ENCODE measurements around the gene DDIAS.
A peak's percentile ranks its signal among the peaks of the same experiment; 100 is the strongest.
"Not testable (repeated sequence)": the region's sequence is repeated elsewhere in the genome, so short reads cannot be mapped to it uniquely, and the experiment has no call there.

The DDIAS gene

DNA sequence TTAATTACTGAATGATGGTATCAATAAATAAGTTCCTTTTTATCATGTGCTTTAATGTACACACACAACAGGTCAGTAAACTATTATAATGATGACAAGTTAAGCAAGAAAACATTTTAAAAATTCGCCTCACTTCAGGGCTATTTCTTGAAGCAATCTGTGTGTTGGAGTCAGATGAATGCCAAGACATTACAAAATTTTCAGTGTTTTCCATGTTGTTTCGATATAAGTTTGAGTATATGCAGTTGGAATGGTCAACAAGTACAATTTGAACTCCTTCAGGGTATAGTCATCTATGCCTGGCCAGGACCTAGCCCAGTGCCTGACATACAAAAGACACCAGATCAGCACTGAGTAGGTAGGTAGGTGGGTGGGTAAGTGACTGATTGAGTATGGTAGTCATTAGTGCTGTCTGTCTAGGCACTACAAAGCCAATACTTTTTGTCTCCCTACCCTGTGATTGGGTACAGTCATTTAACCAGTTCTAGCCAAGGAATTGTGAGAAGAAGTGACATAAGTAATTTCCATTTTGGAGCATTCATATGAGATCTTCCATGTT, 8.8 kb upstream of the DDIAS start:
- DNase-seq = no peak

DNA sequence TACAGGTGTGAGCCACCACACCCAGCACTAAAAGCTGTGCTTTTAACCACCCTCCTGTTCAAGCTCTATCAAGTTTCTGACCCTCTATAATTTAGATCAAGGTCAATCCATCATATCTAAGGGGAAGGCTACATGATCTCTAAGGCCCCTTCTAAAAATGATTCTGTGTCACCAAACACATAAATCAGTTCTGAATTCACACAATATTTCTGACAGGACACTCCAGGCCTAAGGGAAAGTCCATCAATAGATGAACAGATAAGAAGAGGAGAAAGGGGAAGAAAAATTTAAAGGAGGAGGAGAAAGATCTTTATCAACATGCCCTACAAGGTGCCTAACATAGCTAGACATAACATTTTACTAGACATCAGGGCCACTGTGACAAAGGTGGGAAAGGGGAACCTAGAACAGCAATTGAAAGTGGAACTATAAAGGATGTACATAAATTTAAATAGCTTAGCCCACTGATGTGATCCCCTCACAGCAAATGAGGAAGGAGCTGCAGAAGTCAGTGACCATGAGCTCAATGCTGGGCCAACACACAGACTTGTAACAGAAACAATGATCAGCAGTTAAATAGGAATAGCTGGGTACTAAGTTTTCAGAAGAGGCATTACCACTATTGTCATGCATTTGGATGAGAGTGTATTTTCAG, 6.0 kb upstream of the DDIAS start:
- DNase-seq = no peak

DNA sequence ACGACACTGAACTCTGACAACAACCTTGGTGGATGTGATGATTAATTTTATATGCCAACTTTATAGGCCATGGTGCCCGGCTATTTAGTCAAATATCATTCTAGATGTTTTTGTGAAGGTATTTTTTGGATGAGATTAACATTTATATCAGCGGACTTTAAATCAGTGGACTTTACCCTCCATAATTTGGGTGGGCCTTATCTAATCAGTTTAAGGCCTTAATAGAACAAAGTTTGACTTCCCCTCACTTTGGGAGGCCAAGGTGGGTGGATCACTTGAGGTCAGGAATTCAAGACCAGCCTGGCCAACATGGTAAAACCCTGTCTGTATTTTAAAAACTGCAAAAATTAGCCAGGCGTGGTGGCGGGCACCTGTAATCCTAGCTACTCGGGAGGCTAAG, 5.4 kb upstream of the DDIAS start:
- no peak for DNase-seq

GRCh38 chr11:82898241-82898640, 3.3 kb upstream of the DDIAS start:
- no peak for DNase-seq

DNA sequence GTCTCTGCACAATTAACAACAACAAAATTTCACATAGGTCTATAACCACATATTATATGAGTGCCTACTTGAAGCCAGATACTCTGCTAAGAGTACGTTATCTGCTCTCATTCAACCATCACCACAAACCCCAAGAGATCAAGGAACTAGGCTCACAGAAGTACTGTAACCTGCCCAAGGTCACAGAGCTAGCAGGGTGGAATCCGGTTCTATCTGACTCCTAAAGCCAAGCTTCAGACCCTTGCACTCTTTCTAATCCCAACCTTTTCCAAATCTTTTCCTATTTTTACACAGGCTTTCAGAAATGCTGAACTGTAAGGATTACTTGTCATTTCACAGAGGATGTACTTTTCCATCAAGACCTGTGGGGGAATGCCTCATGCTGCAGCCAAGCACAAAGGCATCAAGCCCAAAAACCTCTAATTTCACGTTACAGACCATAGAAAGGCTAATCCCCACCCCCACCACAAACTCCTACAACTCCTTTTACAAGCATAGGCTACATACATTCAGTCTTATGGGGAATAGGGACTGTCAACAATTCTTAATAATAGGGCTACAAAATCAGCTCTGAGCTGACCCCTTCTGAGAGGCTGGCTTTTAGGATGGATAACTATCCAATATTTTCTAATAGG, 2.2 kb upstream of the DDIAS start:
- DNase-seq = peak; percentile 26

DNA sequence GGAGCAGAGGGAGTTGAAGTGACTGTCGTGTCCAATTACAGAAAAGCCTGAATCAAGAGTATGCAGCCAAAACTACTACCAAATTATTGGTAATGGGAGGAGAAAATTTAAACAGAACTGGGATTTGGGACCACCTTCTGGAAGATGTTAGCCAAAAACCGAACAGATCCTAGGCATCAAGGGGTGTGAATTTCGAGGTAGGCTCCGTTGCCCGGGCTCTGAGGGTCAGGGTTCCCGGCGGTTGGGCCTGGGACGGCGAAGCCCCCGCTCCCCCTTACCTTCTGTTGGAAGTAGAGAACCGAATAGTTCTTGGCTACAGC, 1.6 kb upstream of the DDIAS start:
- no peak for DNase-seq

DNA sequence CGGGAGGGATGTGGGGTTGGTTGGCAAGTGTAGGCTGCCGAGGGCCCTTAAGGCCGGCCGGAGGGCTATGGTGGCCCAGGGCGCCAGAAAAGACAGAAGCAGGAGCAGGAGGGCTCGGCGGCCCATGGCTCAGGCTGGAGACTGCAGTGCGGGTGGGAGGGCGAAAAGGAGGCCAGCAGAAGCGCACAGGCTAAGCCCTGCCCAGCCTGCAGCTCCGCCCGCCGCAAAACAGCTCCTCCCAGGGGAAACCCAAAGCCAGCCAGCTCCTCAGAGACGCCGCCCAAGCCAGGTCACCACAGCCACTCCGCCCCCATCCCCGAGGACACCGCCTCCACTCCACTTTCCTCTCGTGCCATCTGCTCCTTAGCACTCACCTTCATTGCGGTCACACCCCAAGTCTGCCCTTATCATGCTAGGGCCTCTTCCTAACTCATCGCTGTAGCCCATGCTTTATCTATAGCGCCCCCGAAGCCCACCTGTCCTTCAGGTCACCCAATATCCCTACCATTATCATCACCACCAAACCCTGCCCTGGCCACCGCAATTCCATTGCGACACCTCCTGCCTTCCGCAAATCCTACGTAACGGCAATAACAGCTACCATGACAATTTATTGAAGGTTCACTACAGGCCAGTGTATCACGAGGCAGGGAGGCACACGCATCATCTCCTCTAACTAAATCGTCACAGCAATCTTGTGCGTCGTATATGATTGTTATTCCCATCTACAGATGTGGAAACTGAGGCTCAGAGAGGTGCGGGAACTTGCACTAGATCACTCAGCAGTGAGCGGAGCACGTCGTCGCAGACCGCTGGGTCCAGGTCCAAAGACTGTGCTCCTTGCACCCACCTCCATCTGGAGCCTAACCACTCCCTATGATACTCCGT, 1.0 kb upstream of the DDIAS start, which contains the start of gene PRCP:
Gene PRCP (minus strand): TSS at position 154 of the 888 bp plus-strand sequence. CDS start 28 bp downstream, at position 126.
- DNase-seq = peak; percentile 90

DNA sequence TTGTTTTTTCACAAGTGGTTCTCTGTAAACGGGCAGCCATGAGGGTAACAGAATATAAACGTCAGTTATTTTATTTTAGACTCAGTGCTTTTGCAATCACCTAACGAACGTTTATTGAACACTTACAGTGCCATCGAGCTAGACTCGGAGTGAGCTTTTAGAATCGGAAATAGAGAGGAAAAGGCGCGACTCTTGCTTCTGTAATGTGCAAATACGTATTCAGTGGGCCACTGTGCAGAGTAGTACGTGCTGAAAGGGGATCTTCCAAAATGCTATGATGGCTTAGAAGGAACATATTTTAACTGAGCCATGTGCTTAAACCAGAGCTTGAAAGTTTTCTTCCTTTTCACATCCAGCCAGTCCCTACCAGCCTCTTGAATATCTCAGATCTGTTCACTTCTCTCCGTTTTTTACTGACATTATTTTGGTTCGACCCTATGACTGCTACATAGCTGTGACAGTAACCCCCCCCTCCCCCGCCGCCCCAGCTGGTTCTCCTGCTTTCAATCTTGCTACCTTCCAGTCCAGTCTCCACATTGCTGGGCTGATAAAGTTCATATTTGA, 468 bp downstream of the DDIAS start:
- no peak for DNase-seq

DNA sequence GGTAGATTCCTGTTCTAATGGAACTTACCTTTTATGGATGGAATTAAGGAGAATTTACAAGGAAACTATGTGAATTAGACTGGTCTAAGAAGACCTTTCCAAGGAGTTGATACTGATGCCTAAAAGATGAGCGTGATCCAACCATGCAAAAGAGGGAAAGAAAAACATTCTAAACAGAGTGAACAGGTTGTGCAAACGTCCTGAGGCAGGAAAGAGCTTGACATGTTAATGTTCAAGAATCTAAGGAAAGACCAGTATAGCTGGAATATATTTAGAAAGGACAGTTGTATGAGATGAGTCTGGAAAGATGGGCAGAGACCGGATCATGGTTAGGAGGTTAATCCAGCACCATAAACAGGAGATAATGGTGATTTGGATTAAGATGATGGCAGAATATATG, 1.3 kb downstream of the DDIAS start:
- DNase-seq = no peak

- DNase-seq = no peak
Observed at GRCh38 chr11:82903843-82904586, 2.5 kb downstream of the DDIAS start.

DNA sequence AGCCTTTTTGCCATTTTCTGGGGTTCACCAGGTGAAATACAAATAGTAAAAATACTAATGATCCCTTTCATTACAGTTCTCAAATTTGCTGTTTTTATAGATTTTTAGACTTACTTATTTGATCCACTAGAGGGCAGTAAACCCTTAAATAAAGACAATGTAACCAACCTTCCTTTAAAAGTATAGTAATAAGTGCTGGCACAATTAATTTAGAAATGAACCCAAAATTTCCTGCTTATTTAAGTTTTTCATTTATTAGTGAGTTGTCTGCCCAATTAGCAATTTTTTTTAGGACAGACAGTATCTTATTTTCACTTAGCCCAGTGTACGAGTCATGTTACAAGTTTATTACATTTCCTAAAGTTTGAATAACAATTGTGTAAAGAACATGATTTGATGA, 4.7 kb downstream of the DDIAS start:
- peak; percentile 25 for DNase-seq

- DNase-seq = no peak
Observed at GRCh38 chr11:82906931-82907330, 5.4 kb downstream of the DDIAS start.

- DNase-seq = no peak
Observed at GRCh38 chr11:82907371-82907770, 5.8 kb downstream of the DDIAS start.

GRCh38 chr11:82908311-82908710, 6.8 kb downstream of the DDIAS start:
- no peak for DNase-seq

DNA sequence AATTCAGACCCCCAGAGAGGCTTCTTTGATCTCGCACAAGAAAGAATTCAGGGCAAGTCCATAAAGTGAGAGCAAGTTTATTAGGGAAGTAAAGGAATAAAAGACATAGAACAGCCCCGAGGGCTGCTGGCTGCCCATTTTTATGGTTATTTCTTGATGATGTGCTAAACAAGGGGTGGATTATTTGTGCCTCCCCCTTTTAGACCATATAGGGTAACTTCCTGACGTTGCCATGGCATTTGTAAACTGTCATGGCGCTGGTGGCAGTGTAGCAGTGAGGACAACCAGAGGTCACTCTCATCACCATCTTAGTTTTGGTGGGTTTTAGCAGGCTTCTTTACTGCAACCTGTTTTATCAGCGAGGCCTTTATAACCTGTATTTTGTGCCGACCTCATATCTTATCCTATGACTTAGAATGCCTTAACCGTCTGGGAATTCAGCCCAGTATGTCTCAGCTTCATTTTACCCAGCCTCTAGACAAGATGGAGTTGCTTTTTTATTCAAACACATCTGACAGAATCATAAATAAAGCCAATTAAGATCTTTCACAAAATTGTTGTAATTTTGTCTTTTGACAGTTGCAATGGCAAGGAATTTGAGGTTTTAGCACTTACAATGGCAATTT, 7.6 kb downstream of the DDIAS start:
- no peak for DNase-seq

DNA sequence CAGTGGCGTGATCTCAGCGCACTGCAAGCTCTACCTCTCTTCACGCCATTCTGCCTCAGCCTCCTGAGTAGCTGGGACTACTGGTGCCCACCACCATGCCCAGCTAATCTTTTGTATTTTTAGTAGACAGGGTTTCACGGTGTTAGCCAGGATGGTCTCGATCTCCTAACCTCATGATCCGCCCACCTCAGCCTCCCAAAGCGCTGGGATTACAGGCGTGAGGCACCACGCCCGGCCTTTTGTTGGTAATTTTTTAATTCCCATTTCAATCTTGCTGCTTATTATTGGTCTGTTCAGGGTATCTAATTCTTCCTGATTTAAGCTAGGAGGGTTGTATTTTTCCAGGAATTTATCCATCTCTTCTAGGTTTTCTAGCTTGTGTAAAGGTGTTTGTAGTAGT, 18.2 kb downstream of the DDIAS start:
- DNase-seq = not testable (repeated sequence)

- DNase-seq = not testable (repeated sequence)
Observed at GRCh38 chr11:82920227-82920626, 18.7 kb downstream of the DDIAS start.

DNA sequence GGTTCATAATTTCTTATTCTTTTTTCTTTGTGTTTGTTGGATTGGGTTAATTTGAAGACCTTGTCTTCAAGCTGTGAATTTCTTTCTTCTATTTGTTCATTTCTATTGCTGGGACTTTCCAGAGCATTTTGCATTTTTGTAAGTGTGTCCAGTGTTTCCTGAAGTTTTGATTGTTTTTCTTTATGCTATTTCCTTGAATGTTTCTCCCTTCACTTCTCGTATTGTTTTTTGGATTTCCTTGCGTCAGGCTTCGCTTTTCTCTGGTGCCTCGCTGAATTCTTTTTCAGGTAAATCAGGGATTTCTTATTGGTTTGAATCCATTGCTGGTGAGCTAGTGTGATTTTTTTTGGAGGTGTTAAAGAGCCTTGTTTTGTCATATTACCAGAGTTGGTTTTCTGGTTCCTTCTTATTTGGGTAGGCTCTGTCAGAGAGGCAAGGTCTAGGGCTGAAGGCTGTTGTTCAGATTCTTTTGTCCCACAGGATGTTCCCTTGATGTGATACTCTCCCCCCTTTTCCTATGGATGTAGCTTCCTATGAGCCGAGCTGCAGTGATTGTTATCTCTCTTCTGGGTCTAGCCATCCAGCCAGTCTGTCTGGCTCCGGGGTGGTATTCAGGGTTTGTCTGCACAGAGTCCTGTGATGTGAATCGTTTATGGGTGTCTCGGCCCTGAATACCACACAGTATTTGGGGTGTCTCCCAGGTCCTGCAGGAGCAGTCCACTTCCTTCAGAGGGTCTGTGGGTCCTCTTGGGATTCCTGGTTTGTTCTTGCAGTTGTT, 21.0 kb downstream of the DDIAS start:
- not testable (repeated sequence) for DNase-seq

GRCh38 chr11:82924522-82925224, 23.1 kb downstream of the DDIAS start:
- no peak for DNase-seq

- peak; percentile 6 for DNase-seq
Observed at GRCh38 chr11:82927264-82927880, 25.8 kb downstream of the DDIAS start.
